GM12872 (cell line): ENCODE results near the gene KRT35.

Experiments used
- CTCF ChIP-seq: IDR thresholded peaks from 3 replicates; pipeline ENCODE4 v1.5.1; 2011; ENCODE audit warnings: low read depth, mild to moderate bottlenecking, low read length, moderate library complexity; ENCODE audit not compliant: insufficient read depth

The KRT35 gene

GRCh38 chr17:41449008-41449407 lies 31.9 kb downstream of the KRT35 start:
- no peak for TF ChIP-seq CTCF

- no peak for TF ChIP-seq CTCF
Measured at GRCh38 chr17:41448506-41448905, 32.4 kb downstream of the KRT35 start.

- no peak for TF ChIP-seq CTCF
Measured at GRCh38 chr17:41446806-41447205, 34.1 kb downstream of the KRT35 start.

- no peak for TF ChIP-seq CTCF
Measured at GRCh38 chr17:41444640-41445039, 36.3 kb downstream of the KRT35 start.

GRCh38 chr17:41444186-41444585 lies 36.8 kb downstream of the KRT35 start:
- TF ChIP-seq CTCF = no peak

- no peak for TF ChIP-seq CTCF
Measured at GRCh38 chr17:41442739-41443138, 38.2 kb downstream of the KRT35 start.

GRCh38 chr17:41440531-41441033 lies 40.4 kb downstream of the KRT35 start, which contains the start of gene KRT38:
Gene KRT38, minus strand, starts transcription at chr17:41440983. Its CDS starts 62 bp downstream, at chr17:41440921.
- TF ChIP-seq CTCF = no peak

GRCh38 chr17:41439375-41439774 lies 41.6 kb downstream of the KRT35 start:
- no peak for TF ChIP-seq CTCF
